ACHN (cell line): Measurements from ENCODE around the gene ZNF763.
"Not testable (repeated sequence)": the region's sequence is repeated elsewhere in the genome, so short reads cannot be mapped to it uniquely, and the experiment has no call there.

ENCODE experiments used
- DNase-seq: peaks from one replicate; pipeline ENCODE4 v3.0.0-alpha.2; 2015
- in situ Hi-C: cut with HindIII; loops from 2 replicates; pipeline ENCODE4 v1.10.0; 2017; ENCODE audit warnings: low sequenced_read_pairs, low pct_ligation_motif_present, low pct_unique_long_range_greater_than_20kb

The ZNF763 gene

DNA sequence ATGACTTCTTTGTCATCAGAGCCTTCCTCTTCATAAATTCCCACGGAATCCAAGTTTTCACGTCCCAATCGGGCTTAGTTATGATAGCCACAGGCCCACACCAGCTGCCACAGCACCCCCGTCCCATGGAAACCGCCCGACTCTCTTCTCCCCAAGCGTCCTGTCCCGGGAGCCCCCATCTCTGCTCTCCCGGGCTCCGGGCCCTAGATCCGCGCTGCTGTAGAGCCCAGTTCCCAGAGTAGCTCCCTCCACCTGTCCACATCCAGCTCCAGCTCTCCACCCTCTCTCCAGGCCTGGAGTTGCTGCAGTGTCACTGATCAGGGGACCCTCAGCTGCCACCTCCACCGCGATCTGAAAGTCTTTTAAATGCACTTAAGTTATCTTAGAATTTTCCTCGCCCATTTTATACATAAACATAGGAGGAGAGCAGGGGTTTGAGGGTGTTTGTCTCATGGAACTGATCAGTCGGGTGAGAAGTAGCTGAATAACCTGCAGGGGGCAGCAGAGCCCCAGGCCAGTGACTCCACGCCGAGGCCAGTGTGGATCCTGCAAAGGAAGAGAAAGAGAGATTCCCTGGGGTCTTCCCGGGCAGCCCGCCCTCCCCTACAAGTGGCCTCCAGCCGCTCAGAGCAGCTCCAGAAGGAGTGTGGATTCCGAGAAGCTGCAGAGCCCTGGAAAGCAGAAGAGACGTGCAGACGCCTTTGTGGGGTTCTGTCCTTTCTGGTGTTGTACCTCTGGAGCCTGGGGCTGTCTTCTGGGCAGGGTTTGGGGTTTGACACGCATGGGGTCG is 1.1 kb upstream of the ZNF763 start:
- in situ Hi-C loops: no loop called here
- DNase-seq: no peak

DNA sequence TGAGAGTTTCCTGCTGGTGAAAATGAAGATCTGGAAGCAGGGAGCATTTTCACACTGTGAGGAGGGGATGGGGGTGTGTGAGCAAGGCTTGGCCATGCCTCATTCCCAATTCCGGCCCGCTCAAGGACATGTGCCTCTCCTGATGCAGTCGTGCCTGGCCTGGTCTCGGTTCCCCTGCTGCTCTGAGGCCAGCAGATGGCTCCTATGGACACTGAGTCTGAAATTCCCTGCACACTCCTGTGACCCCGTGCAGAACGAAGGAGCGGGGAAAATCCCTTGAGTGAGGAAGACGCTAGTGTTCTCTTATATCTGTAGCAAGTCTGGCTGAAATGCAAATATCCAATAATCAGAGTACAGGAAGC is 363 bp upstream of the ZNF763 start:
- DNase-seq: no peak
- in situ Hi-C loops: no loop called here

DNA sequence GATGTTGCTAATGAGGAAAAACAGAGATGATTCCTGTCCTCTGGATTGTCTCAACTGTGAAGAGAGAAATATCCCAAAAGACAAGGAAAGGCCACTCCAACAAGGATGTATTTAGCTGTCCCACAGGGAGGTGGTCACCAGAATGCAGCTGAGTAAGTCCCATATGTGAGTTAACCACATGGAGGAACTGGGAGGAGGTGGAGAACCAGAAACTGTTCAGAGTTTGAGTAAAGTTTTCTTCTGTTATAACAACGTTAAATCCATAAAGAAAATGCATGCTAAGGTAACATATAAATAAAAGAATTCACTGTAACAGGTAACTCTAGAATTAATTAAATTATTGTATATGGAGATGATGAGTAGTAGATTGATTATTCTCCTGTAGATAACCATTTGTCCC is 5.3 kb downstream of the ZNF763 start:
- in situ Hi-C loops: no loop called here
- no peak for DNase-seq

- in situ Hi-C loops: no loop called here
- DNase-seq: no peak
Observed at GRCh38 chr19:11971041-11971440, 6.2 kb downstream of the ZNF763 start.

- in situ Hi-C loops: no loop called here
- no peak for DNase-seq
Observed at GRCh38 chr19:11973019-11973810, 8.4 kb downstream of the ZNF763 start.

DNA sequence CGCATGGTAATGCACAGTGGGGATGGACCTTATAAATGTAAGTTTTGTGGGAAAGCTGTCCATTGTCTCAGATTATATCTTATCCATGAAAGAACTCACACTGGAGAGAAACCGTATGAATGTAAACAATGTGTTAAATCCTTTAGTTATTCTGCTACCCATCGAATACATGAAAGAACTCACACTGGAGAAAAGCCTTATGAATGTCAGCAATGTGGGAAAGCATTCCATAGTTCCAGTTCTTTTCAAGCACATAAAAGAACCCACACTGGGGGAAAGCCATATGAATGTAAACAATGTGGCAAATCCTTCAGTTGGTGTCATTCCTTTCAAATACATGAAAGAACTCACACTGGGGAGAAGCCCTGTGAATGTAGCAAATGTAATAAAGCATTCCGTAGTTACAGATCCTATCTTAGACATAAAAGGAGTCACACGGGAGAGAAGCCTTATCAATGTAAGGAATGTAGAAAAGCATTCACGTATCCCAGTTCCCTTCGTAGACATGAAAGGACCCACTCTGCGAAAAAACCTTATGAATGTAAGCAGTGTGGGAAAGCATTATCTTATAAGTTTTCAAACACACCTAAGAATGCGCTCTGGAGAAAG is 13.8 kb downstream of the ZNF763 start:
- in situ Hi-C loops: no loop called here
- DNase-seq: no peak

DNA sequence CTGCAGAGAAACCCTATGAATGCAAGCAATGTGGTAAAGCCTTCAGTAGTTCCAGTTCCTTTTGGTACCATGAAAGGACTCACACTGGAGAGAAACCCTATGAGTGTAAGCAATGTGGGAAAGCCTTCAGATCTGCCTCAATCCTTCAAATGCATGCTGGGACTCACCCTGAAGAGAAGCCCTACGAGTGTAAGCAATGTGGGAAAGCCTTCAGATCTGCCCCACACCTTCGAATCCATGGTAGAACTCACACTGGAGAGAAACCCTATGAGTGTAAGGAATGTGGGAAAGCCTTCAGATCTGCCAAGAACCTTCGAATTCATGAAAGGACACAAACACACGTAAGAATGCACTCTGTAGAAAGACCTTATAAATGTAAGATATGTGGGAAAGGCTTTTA is 14.7 kb downstream of the ZNF763 start:
- DNase-seq: no peak
- in situ Hi-C loops: no loop called here

- in situ Hi-C loops: no loop called here
- no peak for DNase-seq
Observed at GRCh38 chr19:11982526-11982925, 17.7 kb downstream of the ZNF763 start.

DNA sequence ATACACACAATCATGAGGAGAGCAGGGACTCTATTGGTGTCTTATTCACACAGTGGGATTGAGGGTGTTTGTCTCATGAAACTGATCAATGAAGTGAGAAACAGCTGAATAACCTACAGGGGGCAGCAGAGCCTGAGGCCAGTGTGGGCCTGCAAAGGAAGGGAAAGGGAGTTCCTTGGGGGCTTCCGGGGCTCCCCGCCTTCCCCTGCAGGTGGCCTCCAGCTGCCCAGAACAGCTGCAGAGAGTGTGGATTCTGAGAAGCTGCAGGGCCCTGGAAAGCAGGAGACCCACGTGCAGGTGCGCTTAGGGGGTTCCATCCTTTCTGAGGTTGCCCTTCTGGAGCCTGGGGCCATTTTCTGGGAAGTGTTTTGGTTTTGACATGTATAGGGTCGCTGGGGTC is 20.1 kb downstream of the ZNF763 start:
- in situ Hi-C loops: no loop called here
- DNase-seq: no peak

DNA sequence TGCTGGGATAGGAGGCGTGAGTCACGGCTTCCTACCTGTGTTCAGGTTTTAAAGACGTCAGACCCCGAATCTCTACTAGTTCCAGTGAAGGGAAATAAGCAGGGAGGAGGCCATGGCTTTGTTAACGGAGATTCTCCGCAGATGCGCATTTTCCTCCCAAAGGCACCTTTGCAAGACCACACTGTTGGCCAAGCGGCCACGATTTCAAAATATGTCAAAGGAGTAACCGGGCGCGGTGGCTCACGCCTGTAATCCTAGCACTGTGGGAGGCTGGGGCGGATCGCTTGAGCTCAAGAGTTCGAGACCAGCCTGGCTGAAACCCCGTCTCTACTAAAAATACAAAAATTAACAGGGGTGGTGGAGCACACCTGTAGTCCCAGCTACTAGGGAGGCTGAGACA is 21.9 kb downstream of the ZNF763 start:
- in situ Hi-C loops: no loop called here
- DNase-seq: no peak

- in situ Hi-C loops: no loop called here
- no peak for DNase-seq
Observed at GRCh38 chr19:11987405-11988281, 22.8 kb downstream of the ZNF763 start.

- DNase-seq: no peak
- in situ Hi-C loops: no loop called here
Observed at GRCh38 chr19:11989112-11989456, 24.2 kb downstream of the ZNF763 start.

GRCh38 chr19:11991921-11992320 is 27.1 kb downstream of the ZNF763 start:
- in situ Hi-C loops, DNase-seq: not testable (repeated sequence)

DNA sequence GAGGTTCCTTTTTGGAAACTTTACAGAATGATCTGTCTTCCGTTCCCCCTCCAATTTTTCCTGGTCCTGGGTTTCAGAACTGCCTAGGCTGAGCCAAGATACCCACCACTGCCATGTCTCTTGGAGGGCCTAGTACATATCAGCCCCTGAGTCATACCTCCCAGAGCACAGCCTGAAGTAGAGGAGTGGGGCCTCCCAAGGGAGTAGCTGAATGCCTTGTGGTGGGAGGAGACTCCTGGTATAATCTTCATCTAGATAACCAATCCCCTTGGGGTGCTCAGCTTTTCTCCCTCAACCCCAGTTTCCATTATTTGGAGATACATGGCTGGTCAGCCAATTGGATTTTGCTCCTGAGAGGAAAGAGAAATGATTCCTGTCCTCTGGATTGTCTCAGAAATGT is 30.3 kb downstream of the ZNF763 start:
- DNase-seq: no peak
- in situ Hi-C loops: no loop called here

DNA sequence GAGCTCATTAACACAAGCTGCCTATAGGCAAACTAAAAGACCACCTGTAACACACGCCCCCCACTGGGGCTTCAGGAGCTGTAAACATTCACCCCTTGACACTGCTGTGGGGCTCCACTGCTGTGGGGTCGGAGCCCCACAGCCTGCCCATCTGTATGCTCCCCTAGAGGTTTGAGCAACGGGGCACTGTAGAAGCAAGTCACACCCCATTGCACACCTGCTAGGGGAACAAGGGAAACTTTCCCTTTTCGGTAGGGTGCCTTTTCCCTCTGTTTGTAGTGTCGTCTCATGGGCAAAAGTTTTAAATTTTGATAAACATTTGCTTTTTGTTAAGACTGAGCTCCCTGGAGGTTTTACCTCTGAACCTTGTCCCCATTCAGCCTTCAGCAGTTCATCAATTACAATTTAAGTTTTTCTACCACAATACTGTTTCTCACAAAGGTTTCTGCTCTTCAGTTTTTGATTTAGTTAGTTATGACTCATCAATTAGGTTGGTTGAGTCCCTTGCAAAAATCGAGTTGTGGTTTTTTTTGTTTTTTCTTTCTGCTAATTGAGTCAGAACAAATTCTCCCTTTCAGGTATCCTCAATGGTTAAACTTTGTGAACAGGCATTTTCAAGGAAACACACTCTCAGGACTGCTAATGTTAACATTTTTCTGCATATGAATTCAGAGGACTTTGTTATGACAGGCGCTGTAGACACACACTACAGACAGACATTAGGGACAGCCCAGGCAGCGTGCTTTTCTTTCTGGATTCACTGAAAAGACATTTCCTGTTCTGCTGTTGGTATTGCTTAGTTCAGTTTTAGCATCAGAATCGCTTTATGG is 35.5 kb downstream of the ZNF763 start:
- DNase-seq: no peak
- in situ Hi-C loops: no loop called here

DNA sequence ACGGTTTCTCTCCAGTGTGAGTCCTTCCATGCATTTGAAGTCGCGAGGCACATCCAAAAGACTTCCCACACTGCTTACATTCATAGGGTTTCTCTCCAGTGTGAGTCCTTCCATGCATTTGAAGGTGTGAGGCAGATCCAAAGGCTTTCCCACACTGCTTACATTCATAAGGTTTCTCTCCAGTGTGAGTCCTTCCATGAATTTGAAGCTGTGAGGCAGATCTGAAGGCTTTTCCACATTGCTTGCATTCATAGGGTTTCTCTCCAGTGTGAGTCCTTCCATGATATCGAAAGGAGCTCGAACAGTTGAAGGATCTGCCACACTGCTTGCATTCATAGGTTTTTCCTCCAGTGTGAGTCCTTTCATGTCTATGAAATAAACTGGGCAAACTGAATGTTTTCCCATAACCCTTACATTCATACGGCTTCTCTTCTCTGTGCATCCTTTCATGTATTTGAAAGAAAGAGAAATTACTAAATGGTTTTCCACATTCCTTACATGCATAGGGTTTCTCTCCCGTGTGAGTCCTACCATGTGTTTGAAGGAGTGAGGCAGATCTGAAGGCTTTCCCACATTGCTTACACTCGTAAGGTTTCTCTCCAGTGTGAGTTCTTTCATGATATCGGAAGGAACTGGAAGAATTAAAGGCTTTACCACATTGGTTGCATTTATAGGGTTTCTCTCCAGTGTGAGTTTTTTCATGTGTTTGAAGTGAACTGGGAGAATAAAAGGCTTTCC is 50.3 kb downstream of the ZNF763 start:
- DNase-seq: no peak
- in situ Hi-C loops: no loop called here

DNA sequence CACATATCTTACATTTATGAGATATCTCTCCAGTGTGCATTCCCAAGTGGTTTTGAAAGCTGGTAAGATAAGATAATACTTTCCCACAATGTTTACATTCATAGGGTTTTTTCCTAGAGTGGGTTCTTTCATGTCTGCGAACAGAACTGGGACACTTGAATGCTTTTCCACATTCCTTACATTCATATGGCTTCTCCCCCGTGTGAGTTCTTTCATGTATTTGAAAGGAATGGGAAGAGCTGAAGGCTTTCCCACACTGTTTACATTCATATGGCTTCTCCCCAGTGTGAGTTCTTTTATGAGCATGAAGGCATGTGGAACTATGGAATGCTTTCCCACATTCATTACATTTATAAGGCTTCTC is 50.9 kb downstream of the ZNF763 start:
- in situ Hi-C loops: no loop called here
- no peak for DNase-seq
